ENCODE data around the gene CIB4. TPM values are rescaled to one million over a fixed set of nuclear protein-coding genes. Genes with fewer than 3 reads are reported as not detected.
"Not testable (repeated sequence)": the region's sequence is repeated elsewhere in the genome, so short reads cannot be mapped to it uniquely, and the experiment has no call there.

The CIB4 gene
- total RNA-seq, 1 donor from 2014 or later: not detected

DNA sequence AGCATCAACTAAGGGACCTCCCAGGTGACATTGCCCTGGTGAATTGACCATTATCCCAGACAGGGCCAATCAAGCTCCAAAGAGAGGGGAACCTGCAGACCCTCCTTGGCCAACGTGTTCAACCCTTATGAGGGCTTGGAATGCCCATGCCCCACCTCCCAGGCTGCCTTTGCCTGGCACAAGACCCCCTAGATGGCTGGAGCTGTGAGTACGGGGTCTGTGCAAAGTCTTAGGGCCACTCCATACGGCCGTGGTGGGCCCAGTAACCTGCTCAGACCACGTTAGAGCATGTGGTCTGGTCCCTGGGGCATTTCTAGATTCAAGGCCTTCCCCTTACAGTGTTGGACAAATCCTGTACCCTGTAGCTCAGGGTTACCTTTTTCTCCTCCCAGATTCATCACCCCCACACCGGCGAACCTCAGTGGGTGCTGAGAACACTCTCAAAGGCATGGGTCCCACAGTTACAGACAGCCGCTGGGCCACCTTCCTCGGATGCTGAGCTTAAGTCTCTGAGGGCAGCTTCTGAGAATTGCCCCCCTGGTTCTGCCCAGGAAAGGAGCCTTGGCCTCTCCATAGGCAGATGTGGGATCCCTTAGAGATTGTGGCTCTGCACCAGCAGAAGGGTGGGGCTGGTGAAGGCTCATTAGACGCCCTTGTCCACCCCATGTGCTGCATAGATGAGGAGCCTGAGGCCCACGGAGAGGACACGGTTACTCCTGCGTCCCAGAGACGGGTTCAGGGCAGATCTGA, 33.0 kb upstream of the CIB4 start:
- no peak for DNase-seq (ENCODE audit: low spot score)
- Mint-ChIP-seq H3K4me3 (no peak overlapping the region), H3K9me3 (no peaks in the 10 kb centered on the region), H3K27me3 (ENCODE audit: insufficient read depth) (peaks cover 6% of the 10 kb centered on the region), H3K36me3 (ENCODE audit: low read depth) (no peaks in the 10 kb centered on the region), H3K27ac (no peak overlapping the region), H3K4me1 (ENCODE audit: low read depth) (no peaks in the 10 kb centered on the region)
- intact Hi-C loops (cut with micrococcal nuclease): no loop called here

DNA sequence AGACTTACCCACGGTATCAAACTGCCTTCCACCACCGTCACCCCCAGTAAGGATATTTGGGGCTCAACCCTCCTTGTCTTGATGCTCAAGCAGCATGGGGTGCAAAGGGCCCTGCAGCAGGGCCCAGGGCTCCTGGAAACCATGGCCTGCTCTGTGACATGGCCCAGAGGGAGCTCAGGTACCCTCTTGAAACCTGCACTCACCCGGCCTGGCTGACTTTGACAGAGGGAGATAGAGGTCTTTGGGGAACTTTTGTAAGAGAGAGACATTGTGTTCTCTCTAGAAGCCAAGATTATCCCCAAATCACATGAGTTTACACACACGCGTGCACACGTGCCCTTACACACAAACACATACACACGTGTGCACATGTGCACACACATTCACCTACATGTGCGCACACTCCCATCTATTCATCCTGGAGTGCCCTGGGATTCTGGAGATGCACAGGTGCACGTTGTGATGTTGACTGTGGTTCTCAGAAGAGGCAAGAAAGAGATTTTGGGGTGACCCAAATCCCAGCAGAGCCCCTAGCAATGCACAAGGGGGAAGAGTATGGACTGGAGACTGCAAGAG, 31.7 kb upstream of the CIB4 start:
- Mint-ChIP-seq H3K27me3 (ENCODE audit: insufficient read depth) (peaks cover 11% of the 10 kb centered on the region), H3K4me3 (no peak overlapping the region), H3K36me3 (ENCODE audit: low read depth) (no peaks in the 10 kb centered on the region), H3K9me3 (no peaks in the 10 kb centered on the region), H3K4me1 (ENCODE audit: low read depth) (no peaks in the 10 kb centered on the region), H3K27ac (no peak overlapping the region)
- no peak for DNase-seq (ENCODE audit: low spot score)
- intact Hi-C loops (cut with micrococcal nuclease): no loop called here

DNA sequence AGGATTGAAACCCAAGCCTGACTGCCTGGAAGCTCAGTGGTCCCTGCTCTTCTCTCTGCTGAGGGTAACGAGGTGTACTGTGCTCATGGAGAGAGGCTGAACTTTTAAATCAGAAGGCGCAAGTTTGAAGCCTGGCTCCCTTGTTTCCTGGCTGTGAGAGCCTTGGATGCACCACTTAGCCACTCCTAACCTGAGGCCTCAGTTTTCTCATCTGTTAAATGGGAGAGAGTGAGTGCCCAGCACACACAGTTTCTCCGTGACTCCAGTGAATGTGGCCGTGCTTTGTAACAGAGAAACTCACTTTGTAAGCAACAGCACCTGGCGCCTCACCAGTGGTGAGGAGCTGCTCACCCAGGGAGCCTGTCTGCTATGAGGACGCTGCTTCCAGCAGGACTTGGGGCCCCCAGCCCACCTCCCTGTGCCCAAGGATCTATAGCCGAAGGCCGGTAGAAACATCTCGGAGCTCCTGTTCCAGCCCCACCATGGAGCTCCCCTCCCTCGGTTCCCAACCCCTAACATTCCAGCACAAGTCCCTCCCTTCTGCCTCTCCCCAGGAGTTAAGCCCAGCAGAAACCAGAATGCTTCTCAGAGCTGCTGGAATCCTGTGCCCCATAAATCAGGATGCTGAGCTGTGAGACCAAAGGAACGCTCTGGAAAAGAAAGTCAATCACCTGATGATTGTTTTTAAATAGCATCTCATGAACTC, 31.1 kb upstream of the CIB4 start:
- Mint-ChIP-seq H3K36me3 (ENCODE audit: low read depth) (no peaks in the 10 kb centered on the region), H3K4me3 (no peak overlapping the region), H3K4me1 (ENCODE audit: low read depth) (no peaks in the 10 kb centered on the region), H3K27ac (no peak overlapping the region), H3K9me3 (no peaks in the 10 kb centered on the region), H3K27me3 (ENCODE audit: insufficient read depth) (peaks cover 13% of the 10 kb centered on the region)
- no peak for DNase-seq (ENCODE audit: low spot score)
- intact Hi-C loops (cut with micrococcal nuclease): no loop called here

DNA sequence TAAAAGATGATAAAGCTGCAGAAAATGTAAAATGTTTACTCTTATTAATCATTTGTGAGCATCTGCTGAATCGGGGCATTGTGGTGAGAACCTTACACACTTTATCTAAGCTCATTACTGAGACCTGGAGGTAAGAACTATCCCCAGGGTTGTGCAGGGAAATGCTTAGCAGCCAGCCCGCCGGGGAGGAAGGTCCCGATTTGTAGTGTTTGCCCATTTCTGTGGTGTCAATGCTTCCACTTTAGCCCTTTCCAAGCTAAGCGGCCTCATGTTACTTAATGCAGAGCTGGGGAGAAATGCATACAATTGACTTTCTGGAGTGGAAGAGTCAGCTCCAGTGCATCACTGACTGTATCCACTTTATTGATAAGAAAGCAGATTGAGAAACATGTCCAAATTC, 30.5 kb upstream of the CIB4 start:
- Mint-ChIP-seq H3K9me3 (no peaks in the 10 kb centered on the region), H3K27me3 (ENCODE audit: insufficient read depth) (peaks cover 18% of the 10 kb centered on the region), H3K4me1 (ENCODE audit: low read depth) (no peaks in the 10 kb centered on the region), H3K36me3 (ENCODE audit: low read depth) (no peaks in the 10 kb centered on the region), H3K27ac (no peak overlapping the region), H3K4me3 (no peak overlapping the region)
- intact Hi-C loops (cut with micrococcal nuclease): no loop called here
- no peak for DNase-seq (ENCODE audit: low spot score)

DNA sequence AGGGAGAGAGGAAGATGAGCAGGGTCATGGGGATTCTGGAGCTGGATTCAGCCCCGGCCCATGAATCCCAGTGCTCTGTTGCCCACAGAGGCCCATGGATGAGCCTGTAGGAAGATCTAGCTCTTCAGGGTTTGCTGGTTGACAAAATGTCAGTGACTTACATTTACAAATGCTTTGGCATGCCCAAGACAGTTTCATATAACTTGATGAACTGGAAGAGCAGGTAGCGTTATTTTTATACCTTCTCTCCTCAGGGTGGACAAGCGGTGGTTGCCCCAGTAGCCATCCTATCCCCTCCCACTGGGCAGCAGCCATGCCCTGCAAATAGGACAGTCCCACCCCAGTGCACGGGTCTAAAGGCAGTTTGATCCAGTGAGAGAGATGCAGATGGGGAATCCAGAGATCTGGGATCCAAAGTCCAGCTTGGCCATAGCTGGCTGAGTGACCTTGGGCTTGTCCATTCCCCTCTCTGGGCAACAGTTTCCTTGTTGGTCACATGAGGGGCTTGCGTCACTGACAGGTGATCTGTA, 29.8 kb upstream of the CIB4 start:
- Mint-ChIP-seq H3K4me1 (ENCODE audit: low read depth) (no peaks in the 10 kb centered on the region), H3K9me3 (no peaks in the 10 kb centered on the region), H3K27me3 (ENCODE audit: insufficient read depth) (peaks cover 18% of the 10 kb centered on the region), H3K36me3 (ENCODE audit: low read depth) (no peaks in the 10 kb centered on the region), H3K27ac (no peak overlapping the region), H3K4me3 (no peak overlapping the region)
- intact Hi-C loops (cut with micrococcal nuclease): no loop called here
- no peak for DNase-seq (ENCODE audit: low spot score)

DNA sequence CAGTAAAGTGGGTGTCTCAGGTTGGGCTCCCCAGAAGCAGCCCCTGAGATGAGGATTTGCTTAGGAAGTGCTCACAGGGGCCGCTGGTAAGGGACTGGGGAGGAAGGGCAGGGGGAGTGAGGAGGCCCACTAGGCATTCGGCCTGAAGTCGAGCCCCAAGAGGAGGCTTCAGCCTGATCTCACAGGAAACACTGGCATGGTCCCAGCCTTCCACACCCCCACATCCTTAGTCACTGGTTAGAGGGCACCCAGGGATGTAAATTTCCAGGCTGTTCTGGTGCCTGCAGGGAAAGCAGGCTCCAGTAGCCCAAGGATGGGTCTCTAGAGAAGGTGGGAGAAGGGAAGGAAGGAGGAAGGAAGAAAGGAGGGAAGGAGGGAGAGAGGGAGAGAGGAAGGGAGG, 29.0 kb upstream of the CIB4 start:
- no peak overlapping the region for H3K27ac Mint-ChIP-seq
- H3K4me3 Mint-ChIP-seq: no peak overlapping the region
- H3K27me3 Mint-ChIP-seq (ENCODE audit: insufficient read depth): peaks cover 18% of the 10 kb centered on the region
- DNase-seq (ENCODE audit: low spot score): no peak
- H3K9me3 Mint-ChIP-seq: no peaks in the 10 kb centered on the region
- H3K4me1 Mint-ChIP-seq (ENCODE audit: low read depth): no peaks in the 10 kb centered on the region
- intact Hi-C loops (cut with micrococcal nuclease): no loop called here
- H3K36me3 Mint-ChIP-seq (ENCODE audit: low read depth): no peaks in the 10 kb centered on the region

DNA sequence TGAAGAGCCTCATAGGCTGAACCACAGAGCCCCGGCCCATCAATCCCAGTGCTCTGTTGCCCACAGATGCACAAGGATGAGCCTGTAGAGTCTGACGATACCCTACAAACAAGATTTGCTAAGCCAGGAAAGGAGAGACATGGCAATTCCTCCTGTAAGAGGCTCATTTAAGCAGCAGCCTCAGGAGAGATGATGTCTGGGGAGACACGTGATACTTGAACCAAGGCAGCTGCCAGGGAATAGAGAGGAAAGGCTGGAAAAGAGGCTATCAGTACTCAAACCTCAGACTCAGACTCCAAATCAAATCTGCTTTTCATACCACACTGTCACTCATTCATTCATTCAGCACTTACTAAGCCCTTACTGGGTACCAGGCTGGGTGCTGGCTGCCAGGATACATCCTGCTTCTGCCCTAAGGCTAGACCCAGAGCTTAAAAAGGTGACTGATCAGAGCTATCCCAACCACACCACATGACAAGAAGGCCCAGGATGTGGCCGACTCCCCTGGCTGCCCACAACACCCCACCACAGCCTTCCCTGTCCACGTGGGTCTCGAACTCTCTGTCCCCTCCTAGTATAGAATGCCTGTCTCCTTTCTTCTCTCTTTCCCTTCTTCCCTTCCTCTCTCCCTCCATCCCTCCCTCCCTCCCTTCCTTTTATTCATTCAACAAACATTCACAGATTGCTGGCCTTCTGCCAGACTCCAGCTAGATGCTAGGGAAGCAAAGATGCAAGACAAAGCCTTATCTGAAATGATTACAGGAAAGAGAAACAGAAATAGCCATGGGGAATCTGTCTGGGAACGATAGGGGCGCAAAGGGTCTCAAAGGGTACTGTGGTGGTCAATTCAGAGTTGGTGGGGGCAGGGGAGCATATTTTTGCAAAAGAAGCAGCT, 27.9 kb upstream of the CIB4 start:
- no peaks in the 10 kb centered on the region for H3K9me3 Mint-ChIP-seq
- intact Hi-C loops (cut with micrococcal nuclease): no loop called here
- H3K36me3 Mint-ChIP-seq (ENCODE audit: low read depth): no peaks in the 10 kb centered on the region
- peaks cover 18% of the 10 kb centered on the region for H3K27me3 Mint-ChIP-seq (ENCODE audit: insufficient read depth)
- no peaks in the 10 kb centered on the region for H3K4me1 Mint-ChIP-seq (ENCODE audit: low read depth)
- no peak overlapping the region for H3K27ac Mint-ChIP-seq
- DNase-seq (ENCODE audit: low spot score): no peak
- H3K4me3 Mint-ChIP-seq: no peak overlapping the region

DNA sequence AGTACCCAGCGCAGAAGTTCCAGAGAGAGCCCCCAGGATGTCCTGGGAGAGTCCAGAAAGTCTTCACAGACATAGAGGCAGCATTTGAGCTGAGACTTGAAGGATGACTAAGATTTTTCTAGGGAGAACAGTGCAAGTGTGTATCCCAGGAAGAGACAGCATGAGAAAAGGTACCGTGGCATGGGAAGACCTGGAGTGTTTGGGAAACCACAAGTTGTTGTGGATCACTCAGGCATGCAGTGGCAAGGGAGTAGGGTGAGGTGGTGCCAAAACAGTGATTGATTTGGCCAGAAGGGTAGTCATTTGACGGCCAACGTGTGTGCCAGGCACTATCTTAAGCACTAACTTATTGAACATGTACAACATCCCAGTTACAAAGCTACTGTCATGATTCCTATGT, 26.9 kb upstream of the CIB4 start:
- Mint-ChIP-seq H3K36me3 (ENCODE audit: low read depth) (no peaks in the 10 kb centered on the region), H3K4me3 (no peak overlapping the region), H3K4me1 (ENCODE audit: low read depth) (no peaks in the 10 kb centered on the region), H3K9me3 (no peaks in the 10 kb centered on the region), H3K27me3 (ENCODE audit: insufficient read depth) (peaks cover 19% of the 10 kb centered on the region), H3K27ac (no peak overlapping the region)
- DNase-seq (ENCODE audit: low spot score): no peak
- intact Hi-C loops (cut with micrococcal nuclease): no loop called here

DNA sequence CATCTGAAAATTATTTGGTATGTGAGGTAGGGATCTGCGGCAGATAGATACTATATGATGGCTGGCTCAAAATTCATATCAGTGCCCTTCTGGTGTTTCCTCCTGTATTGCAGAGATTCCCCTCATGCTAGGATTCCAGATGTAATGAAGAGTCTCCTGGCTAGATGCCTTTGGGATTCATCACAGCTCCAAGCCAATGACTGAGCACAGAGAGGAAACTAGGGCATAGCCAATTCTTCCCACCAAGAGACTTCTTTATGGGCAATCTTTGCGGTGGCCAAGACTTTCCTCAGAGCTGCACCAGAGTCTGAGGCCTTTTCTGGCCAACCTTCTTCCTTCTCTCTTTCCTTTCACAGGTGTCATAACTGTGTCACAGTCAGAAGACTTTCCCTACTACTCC, 25.5 kb upstream of the CIB4 start:
- no peaks in the 10 kb centered on the region for H3K36me3 Mint-ChIP-seq (ENCODE audit: low read depth)
- peaks cover 19% of the 10 kb centered on the region for H3K27me3 Mint-ChIP-seq (ENCODE audit: insufficient read depth)
- DNase-seq (ENCODE audit: low spot score): no peak
- intact Hi-C loops (cut with micrococcal nuclease): no loop called here
- H3K4me3 Mint-ChIP-seq: no peak overlapping the region
- H3K27ac Mint-ChIP-seq: no peak overlapping the region
- H3K9me3 Mint-ChIP-seq: no peaks in the 10 kb centered on the region
- no peaks in the 10 kb centered on the region for H3K4me1 Mint-ChIP-seq (ENCODE audit: low read depth)

DNA sequence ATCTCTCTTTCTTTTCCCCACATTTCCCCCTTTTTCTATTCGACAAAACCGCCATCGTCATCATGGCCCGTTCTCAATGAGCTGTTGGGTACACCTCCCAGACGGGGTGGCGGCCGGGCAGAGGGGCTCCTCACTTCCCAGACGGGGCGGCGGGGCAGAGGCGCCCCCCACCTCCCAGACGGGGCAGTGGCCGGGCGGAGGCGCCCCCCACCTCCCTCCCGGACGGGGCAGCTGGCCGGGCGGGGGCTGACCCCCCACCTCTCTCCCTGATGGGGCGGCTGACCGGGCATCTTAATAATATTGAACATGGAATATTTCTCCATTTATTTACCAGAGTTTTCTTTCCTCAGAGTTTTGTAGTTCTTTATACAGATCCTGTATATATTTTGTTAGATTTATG, 24.1 kb upstream of the CIB4 start:
- H3K36me3 Mint-ChIP-seq (ENCODE audit: low read depth); intact Hi-C loops (cut with micrococcal nuclease); H3K4me3 Mint-ChIP-seq: not testable (repeated sequence)

DNA sequence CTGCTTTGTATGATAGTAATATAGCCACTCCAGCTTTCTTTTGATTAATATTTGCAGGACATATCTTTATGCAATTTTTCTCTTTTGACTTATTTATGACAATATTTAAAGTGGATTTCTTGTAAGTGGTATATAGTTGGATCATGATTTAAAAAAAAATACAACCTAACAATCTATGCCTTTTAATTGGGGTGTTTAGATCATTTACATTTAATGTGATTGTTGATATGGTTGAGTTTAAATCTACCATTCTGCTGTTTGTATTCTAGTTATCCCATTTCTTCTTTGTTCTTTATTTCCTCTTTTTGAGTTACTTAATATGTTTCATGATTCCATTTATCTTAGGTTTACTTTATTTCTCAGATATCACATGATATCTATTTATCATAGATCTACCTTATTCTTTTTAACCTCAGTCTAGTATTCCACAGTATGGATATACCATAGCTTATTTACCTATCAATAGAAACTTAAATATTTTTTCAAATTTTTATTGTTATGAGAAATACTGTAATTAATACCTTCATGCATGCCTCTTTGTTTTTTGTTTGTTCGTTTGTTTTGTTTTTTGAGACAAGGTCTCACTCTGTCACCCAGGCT, 19.3 kb upstream of the CIB4 start:
- H3K9me3 Mint-ChIP-seq: peaks cover 15% of the 10 kb centered on the region

More for the DNA sequence above, 24.1 kb upstream of the CIB4 start:
- not testable (repeated sequence) for H3K27ac Mint-ChIP-seq; H3K4me1 Mint-ChIP-seq (ENCODE audit: low read depth); H3K9me3 Mint-ChIP-seq; DNase-seq (ENCODE audit: low spot score)
- peaks cover 18% of the 10 kb centered on the region for H3K27me3 Mint-ChIP-seq (ENCODE audit: insufficient read depth)

DNA sequence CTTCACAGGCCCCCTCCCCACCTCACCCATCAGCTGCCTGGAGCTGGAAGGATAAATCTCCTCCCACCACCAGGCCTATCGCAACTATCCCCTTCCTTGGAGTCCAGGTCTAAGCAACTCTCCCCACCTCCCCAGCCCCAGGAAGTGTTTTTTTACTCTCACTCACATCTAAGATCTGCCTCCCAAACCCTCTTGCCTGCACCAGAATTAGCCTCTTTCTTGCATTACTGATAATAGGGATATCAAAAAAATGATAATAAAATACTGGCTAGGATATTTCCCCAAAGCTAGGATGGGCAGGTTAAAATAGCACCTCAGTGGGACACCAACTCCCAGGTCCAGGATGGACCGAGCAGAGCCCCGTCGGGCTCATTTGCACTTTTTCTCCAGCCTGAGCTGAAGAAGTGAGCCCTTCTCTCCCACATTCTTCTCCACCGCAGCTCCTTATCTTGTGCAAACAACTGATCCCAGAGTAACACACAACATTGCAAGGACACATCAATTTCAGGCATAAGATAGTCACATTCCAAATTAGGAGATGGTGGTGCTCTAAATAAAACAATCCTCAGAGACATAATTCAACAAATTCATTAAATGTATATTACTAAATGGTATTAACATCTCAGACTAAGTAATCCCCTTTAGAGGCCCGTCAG, 17.7 kb upstream of the CIB4 start:
- Mint-ChIP-seq H3K36me3 (ENCODE audit: low read depth) (no peaks in the 10 kb centered on the region), H3K9me3 (peaks cover 15% of the 10 kb centered on the region), H3K4me3 (no peak overlapping the region), H3K27me3 (ENCODE audit: insufficient read depth) (peaks cover 2% of the 10 kb centered on the region), H3K4me1 (ENCODE audit: low read depth) (no peaks in the 10 kb centered on the region), H3K27ac (no peak overlapping the region)
- DNase-seq (ENCODE audit: low spot score): no peak
- intact Hi-C loops (cut with micrococcal nuclease): no loop called here

More for the DNA sequence above, 19.3 kb upstream of the CIB4 start:
- Mint-ChIP-seq H3K4me1 (ENCODE audit: low read depth) (no peaks in the 10 kb centered on the region), H3K27ac (no peak overlapping the region), H3K36me3 (ENCODE audit: low read depth) (no peaks in the 10 kb centered on the region), H3K27me3 (ENCODE audit: insufficient read depth) (peaks cover 2% of the 10 kb centered on the region), H3K4me3 (no peak overlapping the region)
- no peak for DNase-seq (ENCODE audit: low spot score)
- intact Hi-C loops (cut with micrococcal nuclease): no loop called here

Data from activated T-helper 1 cell treated with anti-CD3 and anti-CD28 coated beads, Interleukin-12 subunit alpha, Interleukin-12 subunit beta, Interleukin-2, Interleukin-4 antibody, amounts not matched to agents 30 ng/mL and 10 ng/mL and 1 ng/mL, durations not matched to agents 14 hours and 24 hours and 36 hours (primary cell).